ENCODE results near the gene ATP8A2.

- no peak for TF ChIP-seq CTCF (IDR thresholded peaks at IDR 0.05)
- no peak for TF ChIP-seq POLR2A (IDR thresholded peaks at IDR 0.05)
Observed at GRCh38 chr13:26021956-26022355, 650.2 kb downstream of the ATP8A2 start.
